Fibroblast of the aortic adventitia (primary cell): ENCODE data around the gene AFAP1. TPM values are rescaled to one million over a fixed set of nuclear protein-coding genes. Genes with fewer than 3 reads are reported as not detected.

Source experiments
- DNase-seq: peaks from one replicate; pipeline ENCODE4 v3.0.0-alpha.2; 2010; ENCODE audit warnings: low read depth
- H3K4me3 ChIP-seq: 2 replicates; pipeline ENCODE4 v1.5.1; 2011; ENCODE audit warnings: low read depth, mild to moderate bottlenecking, control low read depth, low read length, moderate library complexity
- CTCF ChIP-seq: IDR thresholded peaks from 2 replicates; pipeline ENCODE4 v1.5.1; 2011; ENCODE audit warnings: mild to moderate bottlenecking, low read length, control low read depth, inconsistent platforms; ENCODE audit not compliant: insufficient read depth
- total RNA-seq: library from RNA; depleted of rRNA; stranded (reverse); fragments of >200 nt; gene quantifications from 2 replicates; pipeline ENCODE4 v1.2.3, GENCODE V29; 2012; ENCODE audit warnings: low replicate concordance

AFAP1 gene
- total RNA-seq, 1 donor: 66.0 TPM

- no peak for DNase-seq
- no peak for TF ChIP-seq CTCF
- H3K4me3 ChIP-seq: no peak overlapping the region
These were observed 72.5 kb downstream of the AFAP1 start for GRCh38 chr4:7867191-7867590.

- no peak for TF ChIP-seq CTCF
- H3K4me3 ChIP-seq: no peak overlapping the region
- no peak for DNase-seq
These were observed 74.1 kb downstream of the AFAP1 start for GRCh38 chr4:7865533-7865932.

GRCh38 chr4:7864685-7865084 lies 75.0 kb downstream of the AFAP1 start:
- no peak overlapping the region for H3K4me3 ChIP-seq
- TF ChIP-seq CTCF: no peak
- no peak for DNase-seq

- no peak for TF ChIP-seq CTCF
- DNase-seq: no peak
- H3K4me3 ChIP-seq: no peak overlapping the region
These were observed 75.6 kb downstream of the AFAP1 start for GRCh38 chr4:7863911-7864681.

GRCh38 chr4:7862561-7863192 lies 77.0 kb downstream of the AFAP1 start:
- peak; percentile 68 for DNase-seq
- H3K4me3 ChIP-seq: no peak overlapping the region
- TF ChIP-seq CTCF: no peak

- no peak overlapping the region for H3K4me3 ChIP-seq
- DNase-seq: peak; percentile 99
- TF ChIP-seq CTCF: peak; percentile 33
These were observed 78.2 kb downstream of the AFAP1 start for GRCh38 chr4:7861440-7861881.
